ENCODE results near the gene FOXP2.

DNA sequence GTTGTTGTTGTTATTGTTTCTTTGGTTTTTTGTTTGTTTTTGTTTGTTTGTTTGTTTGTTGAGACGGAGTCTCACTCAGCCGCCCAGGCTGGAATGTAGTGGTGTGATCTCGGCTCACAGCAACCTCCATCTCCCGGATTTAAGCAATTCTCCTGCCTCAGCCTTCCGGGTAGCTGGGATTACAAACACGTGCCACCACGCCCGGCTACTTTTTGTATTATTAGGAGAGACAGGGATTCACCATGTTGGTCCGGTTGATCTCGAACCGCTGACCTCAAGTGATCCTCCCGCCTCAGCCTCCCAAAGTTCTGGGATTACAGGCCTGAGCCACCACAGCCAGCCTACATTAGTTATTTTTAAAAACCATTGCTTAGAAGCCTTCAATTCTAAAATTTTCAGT lies 45.0 kb downstream of the FOXP2 start:
- TF ChIP-seq GATA2 (IDR thresholded peaks at IDR 0.05; ENCODE audit: low read depth, low read length) (no peak), GATA3 (IDR thresholded peaks at IDR 0.05; ENCODE audit: low read depth, low read length) (no peak)

All from SH-SY5Y (cell line).